B cell (primary cell): Measurements from ENCODE around the gene RAB17.

ENCODE experiments used
- EZH2 ChIP-seq: IDR thresholded peaks from 2 replicates; pipeline ENCODE4 v1.6.1; 2012; ENCODE audit warnings: borderline replicate concordance, low read depth, mild to moderate bottlenecking, moderate library complexity, low read length; ENCODE audit not compliant: insufficient read depth, poor library complexity, severe bottlenecking
- TF ChIP-seq, protein P1 (sequence below): fragments of 200-600 bp; IDR thresholded peaks from one replicate; pipeline ENCODE4 v1.8.0; 2022; ENCODE audit warnings: antibody characterized with exemption, mild to moderate bottlenecking

GRCh38 chr2:237602409-237602808, 11.9 kb upstream of the RAB17 start:
- TF ChIP-seq, protein P1, sequence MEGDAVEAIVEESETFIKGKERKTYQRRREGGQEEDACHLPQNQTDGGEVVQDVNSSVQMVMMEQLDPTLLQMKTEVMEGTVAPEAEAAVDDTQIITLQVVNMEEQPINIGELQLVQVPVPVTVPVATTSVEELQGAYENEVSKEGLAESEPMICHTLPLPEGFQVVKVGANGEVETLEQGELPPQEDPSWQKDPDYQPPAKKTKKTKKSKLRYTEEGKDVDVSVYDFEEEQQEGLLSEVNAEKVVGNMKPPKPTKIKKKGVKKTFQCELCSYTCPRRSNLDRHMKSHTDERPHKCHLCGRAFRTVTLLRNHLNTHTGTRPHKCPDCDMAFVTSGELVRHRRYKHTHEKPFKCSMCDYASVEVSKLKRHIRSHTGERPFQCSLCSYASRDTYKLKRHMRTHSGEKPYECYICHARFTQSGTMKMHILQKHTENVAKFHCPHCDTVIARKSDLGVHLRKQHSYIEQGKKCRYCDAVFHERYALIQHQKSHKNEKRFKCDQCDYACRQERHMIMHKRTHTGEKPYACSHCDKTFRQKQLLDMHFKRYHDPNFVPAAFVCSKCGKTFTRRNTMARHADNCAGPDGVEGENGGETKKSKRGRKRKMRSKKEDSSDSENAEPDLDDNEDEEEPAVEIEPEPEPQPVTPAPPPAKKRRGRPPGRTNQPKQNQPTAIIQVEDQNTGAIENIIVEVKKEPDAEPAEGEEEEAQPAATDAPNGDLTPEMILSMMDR = no peak
- no peak for TF ChIP-seq EZH2
